Spleen (tissue), 7 donors: Measurements from ENCODE around the gene AIM2.

ENCODE experiments used
- CTCF ChIP-seq, 11 experiments: fragments of 200-600 bp in 7 of 11; fragments of 450-650 bp in 4 of 11; sonication (generic) in 4 of 11; IDR thresholded peaks in 8 of 11; conservative IDR thresholded peaks in 3 of 11; 1 replicate in 7 of 11; 2 replicates in 4 of 11; pipeline versions ENCODE4 v1.4.0 to v1.8.0; 2016 to 2021; ENCODE audit warnings: antibody characterized with exemption in 11 of 11, inconsistent platforms in 4 of 11, mild to moderate bottlenecking in 1 of 11
- POLR2A ChIP-seq, 3 donors: fragments of 450-650 bp; IDR thresholded peaks; one replicate each; pipeline ENCODE4 v1.5.1; 2017; ENCODE audit warnings: antibody characterized with exemption in 3 of 3, mild to moderate bottlenecking in 1 of 3
- POLR2AphosphoS5 ChIP-seq, 3 donors: sonication (generic); formaldehyde crosslinking; IDR thresholded peaks; one replicate each; pipeline ENCODE4 v1.5.1; 2017; ENCODE audit warnings: antibody characterized with exemption in 3 of 3
- donor health status: DM: no; HTN: no; CAD: no; lungs with moderate emphysema.
- donor health status: DM: no; HTN: no; CAD: no.
- donor health status: DM: no; HTN: no; CAD: no.

- TF ChIP-seq CTCF (IDR thresholded peaks at IDR 0.05 in 8 of 11, conservative IDR thresholded peaks at IDR 0.05 in 3 of 11) (peak; percentile 62 to 92 (median 84)), POLR2AphosphoS5 (IDR thresholded peaks at IDR 0.05) (no peak), POLR2A (IDR thresholded peaks at IDR 0.05) (no peak)
These were observed 4.5 kb downstream of the AIM2 start for GRCh38 chr1:159071970-159072582.
